ENCODE results near the gene IGIP.

Gene IGIP

DNA sequence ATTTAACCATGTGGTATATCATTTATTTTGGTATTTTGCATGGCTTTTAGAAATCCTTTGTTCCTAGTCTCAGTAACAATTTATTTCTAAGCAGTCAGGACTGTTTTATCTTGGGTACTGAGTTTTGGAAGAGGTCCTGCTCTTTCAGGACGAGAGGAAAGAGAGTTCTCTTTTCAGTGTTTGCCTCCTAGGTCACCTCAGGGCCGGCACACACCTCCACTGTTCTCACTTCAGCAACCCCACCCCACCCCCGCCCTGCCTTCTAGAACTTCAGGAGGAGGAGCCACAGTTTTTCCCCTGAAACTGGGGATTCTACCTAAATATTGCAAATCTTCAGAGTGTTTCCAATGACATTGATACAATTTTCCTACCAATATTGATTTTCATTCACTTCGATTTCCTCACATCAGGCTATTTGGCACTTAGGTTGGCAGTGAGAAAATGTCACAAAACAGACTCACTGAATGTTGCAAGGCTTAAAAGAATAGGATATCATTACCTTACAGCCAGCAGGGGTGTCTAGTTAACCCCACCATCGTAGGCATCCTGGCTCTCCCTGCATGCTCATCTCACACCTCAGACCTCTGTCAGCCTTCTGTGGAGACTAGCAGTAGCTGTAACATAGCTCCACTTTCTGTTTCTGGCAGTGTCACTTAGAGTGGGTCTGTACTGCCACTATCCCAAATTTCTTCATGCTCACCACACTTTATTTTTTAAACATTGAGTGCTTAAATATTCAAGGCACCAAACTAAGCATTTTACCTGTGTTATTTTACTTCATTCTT, 5.4 kb downstream of the IGIP start:
- H3K4me3 ChIP-seq (ENCODE audit: low read depth in 1 of 2, low read length in 1 of 2) = no peak overlapping the region
- no peaks in the 10 kb centered on the region for H3K36me3 ChIP-seq
- no peaks in the 10 kb centered on the region for H3K4me1 ChIP-seq (ENCODE audit: control insufficient read depth in 1 of 2, insufficient read depth in 1 of 2, low read depth in 1 of 2, low read length in 1 of 2)
- no peaks in the 10 kb centered on the region for H3K9me3 ChIP-seq
- H3K27me3 ChIP-seq = peaks cover 10% of the 10 kb centered on the region
- no peak overlapping the region for H3K27ac ChIP-seq
- TF ChIP-seq, protein P1, sequence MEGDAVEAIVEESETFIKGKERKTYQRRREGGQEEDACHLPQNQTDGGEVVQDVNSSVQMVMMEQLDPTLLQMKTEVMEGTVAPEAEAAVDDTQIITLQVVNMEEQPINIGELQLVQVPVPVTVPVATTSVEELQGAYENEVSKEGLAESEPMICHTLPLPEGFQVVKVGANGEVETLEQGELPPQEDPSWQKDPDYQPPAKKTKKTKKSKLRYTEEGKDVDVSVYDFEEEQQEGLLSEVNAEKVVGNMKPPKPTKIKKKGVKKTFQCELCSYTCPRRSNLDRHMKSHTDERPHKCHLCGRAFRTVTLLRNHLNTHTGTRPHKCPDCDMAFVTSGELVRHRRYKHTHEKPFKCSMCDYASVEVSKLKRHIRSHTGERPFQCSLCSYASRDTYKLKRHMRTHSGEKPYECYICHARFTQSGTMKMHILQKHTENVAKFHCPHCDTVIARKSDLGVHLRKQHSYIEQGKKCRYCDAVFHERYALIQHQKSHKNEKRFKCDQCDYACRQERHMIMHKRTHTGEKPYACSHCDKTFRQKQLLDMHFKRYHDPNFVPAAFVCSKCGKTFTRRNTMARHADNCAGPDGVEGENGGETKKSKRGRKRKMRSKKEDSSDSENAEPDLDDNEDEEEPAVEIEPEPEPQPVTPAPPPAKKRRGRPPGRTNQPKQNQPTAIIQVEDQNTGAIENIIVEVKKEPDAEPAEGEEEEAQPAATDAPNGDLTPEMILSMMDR (IDR thresholded peaks at IDR 0.05) = no peak

- peaks cover 10% of the 10 kb centered on the region for H3K27me3 ChIP-seq
- H3K4me1 ChIP-seq (ENCODE audit: control insufficient read depth in 1 of 2, insufficient read depth in 1 of 2, low read depth in 1 of 2, low read length in 1 of 2) = no peaks in the 10 kb centered on the region
- TF ChIP-seq, protein P1 (IDR thresholded peaks at IDR 0.05) = no peak
- no peak overlapping the region for H3K4me3 ChIP-seq (ENCODE audit: low read depth in 1 of 2, low read length in 1 of 2)
- no peaks in the 10 kb centered on the region for H3K36me3 ChIP-seq
- H3K9me3 ChIP-seq = no peaks in the 10 kb centered on the region
- no peak overlapping the region for H3K27ac ChIP-seq
Measured at GRCh38 chr5:140131967-140132409, 6.3 kb downstream of the IGIP start.

GRCh38 chr5:140133514-140134167, 7.9 kb downstream of the IGIP start:
- Histone ChIP-seq H3K36me3 (no peaks in the 10 kb centered on the region), H3K9me3 (no peaks in the 10 kb centered on the region), H3K27ac (no peak overlapping the region), H3K4me1 (ENCODE audit: control insufficient read depth in 1 of 2, insufficient read depth in 1 of 2, low read depth in 1 of 2, low read length in 1 of 2) (no peaks in the 10 kb centered on the region), H3K4me3 (ENCODE audit: low read depth in 1 of 2, low read length in 1 of 2) (no peak overlapping the region), H3K27me3 (no peaks in the 10 kb centered on the region)
- TF ChIP-seq, protein P1 (IDR thresholded peaks at IDR 0.05) = no peak

GRCh38 chr5:140134277-140134935, 8.7 kb downstream of the IGIP start:
- Histone ChIP-seq H3K4me1 (ENCODE audit: control insufficient read depth in 1 of 2, insufficient read depth in 1 of 2, low read depth in 1 of 2, low read length in 1 of 2) (no peaks in the 10 kb centered on the region), H3K27me3 (no peaks in the 10 kb centered on the region), H3K9me3 (no peaks in the 10 kb centered on the region), H3K36me3 (no peaks in the 10 kb centered on the region), H3K27ac (no peak overlapping the region), H3K4me3 (ENCODE audit: low read depth in 1 of 2, low read length in 1 of 2) (no peak overlapping the region)
- TF ChIP-seq, protein P1 (IDR thresholded peaks at IDR 0.05) = no peak

DNA sequence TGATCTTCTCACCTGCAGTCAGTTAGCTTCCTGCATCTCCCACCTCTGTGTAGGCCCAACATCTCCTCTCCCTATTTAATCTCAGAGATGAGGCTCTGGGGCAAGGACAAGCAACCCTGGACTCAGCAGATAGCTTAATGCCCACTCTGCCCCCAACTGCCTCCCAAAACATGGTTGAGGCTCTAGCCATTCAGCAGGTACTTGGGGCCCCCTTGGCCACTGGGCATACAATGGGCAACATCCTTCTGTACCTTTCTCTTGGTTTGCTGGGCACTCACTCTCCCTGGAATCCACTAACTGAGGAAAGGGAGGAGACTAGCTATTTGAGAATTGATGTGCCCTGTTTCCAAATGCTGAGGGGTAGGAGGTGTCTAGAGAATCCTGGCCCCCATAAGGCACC, 9.4 kb downstream of the IGIP start:
- Histone ChIP-seq H3K36me3 (no peaks in the 10 kb centered on the region), H3K4me1 (ENCODE audit: control insufficient read depth in 1 of 2, insufficient read depth in 1 of 2, low read depth in 1 of 2, low read length in 1 of 2) (no peaks in the 10 kb centered on the region)
- TF ChIP-seq, protein P1 (IDR thresholded peaks at IDR 0.05) = no peak

More for the DNA sequence above, 9.4 kb downstream of the IGIP start:
- Histone ChIP-seq H3K4me3 (ENCODE audit: low read depth in 1 of 2, low read length in 1 of 2) (no peak overlapping the region), H3K9me3 (no peaks in the 10 kb centered on the region), H3K27me3 (no peaks in the 10 kb centered on the region), H3K27ac (no peak overlapping the region)
